ENCODE results near the gene MAP3K8. TPM values are rescaled to one million over a fixed set of nuclear protein-coding genes. Genes with fewer than 3 reads are reported as not detected.

Gene MAP3K8
- total and polyA plus RNA-seq, 2 of the 8 experiments (the other 6 are each of a cell fraction or from before 2014, with no cell fraction given), result 5.6 to 6.0 TPM

DNA sequence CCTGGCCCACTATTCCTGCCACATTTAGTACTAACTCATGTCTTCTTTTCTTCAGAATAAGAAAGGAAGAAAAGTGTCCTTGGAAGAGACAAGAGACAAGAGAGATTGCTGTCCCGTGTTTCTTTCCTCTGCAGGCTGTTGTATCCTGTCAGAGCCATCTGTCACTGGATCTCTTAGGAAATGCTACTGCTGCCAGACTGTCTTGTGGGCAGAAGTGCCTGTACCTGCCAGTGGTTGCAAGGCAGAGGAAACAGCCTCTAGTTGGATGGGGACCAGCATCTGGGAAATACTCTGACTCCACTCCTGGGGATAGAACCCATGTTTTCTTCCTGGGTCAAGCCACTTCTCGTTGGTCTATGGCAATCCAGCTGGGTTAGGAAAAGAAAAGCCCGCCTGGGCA lies 16.7 kb upstream of the MAP3K8 start:
- WGBS, 2 experiments (ENCODE audit: extremely low coverage in 1 of 2, insufficient coverage in 1 of 2, insufficient read length in 1 of 2, insufficient replicate concordance in 2 of 2, low coverage in 1 of 2, low lambda C conversion rate in 2 of 2, missing lambda C conversion rate in 1 of 2), result 100% methylated on average over 3 of the region's 3 CpGs; no CpG with 5 or more reads in 1 of the 2 experiments

More for the DNA sequence above, 16.7 kb upstream of the MAP3K8 start:
- DNase-seq (ENCODE audit: low read depth in 1 of 2, low spot score in 2 of 2) (no peak), FAIRE-seq (no peak)
- H2AK5ac ChIP-seq (ENCODE audit: low read depth, low read length), result no peak overlapping the region
- H2BK5ac ChIP-seq (ENCODE audit: low read depth, low read length), result no peak overlapping the region
- no peaks in the 10 kb centered on the region for H3K36me3 ChIP-seq (ENCODE audit: control insufficient read depth in 2 of 4, insufficient read depth in 4 of 4, low read length in 3 of 4)
- H2BK120ac ChIP-seq (replicated peaks; ENCODE audit: low read depth, low read length), result no peak overlapping the region
- no peaks in the 10 kb centered on the region for H3K27me3 ChIP-seq (replicated peaks in 1 of 4; ENCODE audit: control insufficient read depth in 3 of 4, extremely low read depth in 1 of 4, insufficient read depth in 3 of 4, low read length in 3 of 4)
- no peak overlapping the region for H3K56ac ChIP-seq (replicated peaks; ENCODE audit: insufficient read length, low read depth, low read length)
- no peak overlapping the region for H2BK12ac ChIP-seq (ENCODE audit: low read depth, low read length)
- no peak overlapping the region for H3K18ac ChIP-seq (ENCODE audit: extremely low read depth, low read length)
- no peak overlapping the region for H3K27ac ChIP-seq (ENCODE audit: low read depth, low read length)
- no peak overlapping the region for H3K4ac ChIP-seq (replicated peaks; ENCODE audit: insufficient read length, low read depth, low read length)
- H2BK15ac ChIP-seq (ENCODE audit: low read length), result no peak overlapping the region
- no peak overlapping the region for H3K4me2 ChIP-seq (ENCODE audit: insufficient read depth in 1 of 2, low read depth in 2 of 2, low read length in 2 of 2)
- H3K79me1 ChIP-seq (ENCODE audit: low read depth, low read length), result no peaks in the 10 kb centered on the region
- H3K14ac ChIP-seq (ENCODE audit: insufficient read length), result no peak overlapping the region
- ChIA-PET CTCF (ENCODE audit: partially characterized antibody) (interaction anchor here (1.1 to 1.9 kb wide), 4 partner anchors 13 to 174 kb away, joined by 3 to 6 read pairs (median 4); no protein-coding TSS in a partner anchor), POLR2A (ENCODE audit: partially characterized antibody) (interaction anchor here (0.6 kb wide), 1 partner anchor 174 kb away, joined by 3 read pairs; no protein-coding TSS in a partner anchor)
- no peak overlapping the region for H4K5ac ChIP-seq (ENCODE audit: insufficient read length, low read depth, low read length)
- H2AFZ ChIP-seq (ENCODE audit: low read length), result no peak overlapping the region
- H3K9ac ChIP-seq (replicated peaks in 1 of 4; ENCODE audit: extremely low read depth in 1 of 4, low read depth in 3 of 4, low read length in 3 of 4), result no peak overlapping the region
- no peaks in the 10 kb centered on the region for H3K9me3 ChIP-seq (ENCODE audit: insufficient read depth in 2 of 2, low read depth in 1 of 2, low read length in 1 of 2)
- no peaks in the 10 kb centered on the region for H3K23me2 ChIP-seq (ENCODE audit: low read depth, low read length)
- no peak overlapping the region; the same call in 1 of the 2 replicates for H2BK20ac ChIP-seq (ENCODE audit: low read length)
- no peak overlapping the region for H3K23ac ChIP-seq (ENCODE audit: insufficient read length)
- H4K20me1 ChIP-seq (replicated peaks in 1 of 2; ENCODE audit: control insufficient read depth in 1 of 2, insufficient read depth in 2 of 2, low read length in 2 of 2), result no peaks in the 10 kb centered on the region
- TF ChIP-seq SP2 (IDR thresholded peaks at IDR 0.05; ENCODE audit: low read length) (no peak), TAF1 (IDR thresholded peaks at IDR 0.05; ENCODE audit: low read depth, low read length) (no peak), CBX5 (IDR thresholded peaks at IDR 0.05; ENCODE audit: low read depth, low read length) (no peak), SP1 (IDR thresholded peaks at IDR 0.05; ENCODE audit: low read depth, low read length) (no peak), TBP (IDR thresholded peaks at IDR 0.05; ENCODE audit: low read depth, low read length) (no peak), ATF3 (IDR thresholded peaks at IDR 0.05; ENCODE audit: insufficient read depth, low read depth, low read length) (no peak), SAP30 (IDR thresholded peaks at IDR 0.05; ENCODE audit: insufficient read depth, insufficient replicate concordance, low read length) (no peak), KDM4A (IDR thresholded peaks at IDR 0.05; ENCODE audit: low read depth, low read length, severe bottlenecking) (no peak)
- H3K4me3 ChIP-seq (ENCODE audit: extremely low read depth in 1 of 4, insufficient read depth in 2 of 4, low read depth in 3 of 4, low read length in 4 of 4), result no peak overlapping the region
- 0 out of 7 replicates have a peak, but pooled peaks cover 0 to under 1% (median 0%) of the 10 kb centered on the region in 4 experiments for H3K4me1 ChIP-seq (replicated peaks in 1 of 4; ENCODE audit: control insufficient read depth in 3 of 4, insufficient read depth in 4 of 4, low read length in 3 of 4)
- H3K79me2 ChIP-seq (ENCODE audit: control insufficient read depth in 1 of 2, insufficient read depth in 2 of 2, low read length in 2 of 2), result no peaks in the 10 kb centered on the region
- H4K91ac ChIP-seq (replicated peaks; ENCODE audit: insufficient read length, low read length), result no peak overlapping the region
- H4K8ac ChIP-seq (ENCODE audit: extremely low read depth, insufficient read depth, low read length), result no peak overlapping the region

Measured in H1 (cell line).